Measurements from ENCODE around the gene AP1S3. TPM values are rescaled to one million over a fixed set of nuclear protein-coding genes. Genes with fewer than 3 reads are reported as not detected.

The AP1S3 gene
- polyA plus RNA-seq, 2 of the 4 experiments (the other 2 are of a cell fraction): 42.9 to 57.0 TPM

DNA sequence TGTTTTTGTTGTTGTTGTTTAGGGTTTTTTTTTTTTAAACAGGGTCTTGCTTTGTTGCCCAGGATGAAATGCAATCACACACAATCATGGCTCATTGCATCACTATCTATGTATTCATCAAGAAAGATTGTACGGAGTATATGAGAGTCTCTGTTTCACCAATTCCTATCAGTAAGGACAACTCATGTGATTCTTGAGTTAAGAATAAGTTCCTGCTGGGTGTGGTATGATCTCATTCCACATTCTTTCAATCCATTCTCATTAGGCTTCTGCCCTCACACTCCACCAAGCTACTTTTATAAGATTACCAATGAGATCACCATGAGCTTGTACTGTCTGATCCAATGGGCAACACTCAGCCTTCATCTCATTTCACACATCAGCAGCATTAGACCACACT, 9.1 kb upstream of the AP1S3 start:
- ATAC-seq: peak; percentile 76

DNA sequence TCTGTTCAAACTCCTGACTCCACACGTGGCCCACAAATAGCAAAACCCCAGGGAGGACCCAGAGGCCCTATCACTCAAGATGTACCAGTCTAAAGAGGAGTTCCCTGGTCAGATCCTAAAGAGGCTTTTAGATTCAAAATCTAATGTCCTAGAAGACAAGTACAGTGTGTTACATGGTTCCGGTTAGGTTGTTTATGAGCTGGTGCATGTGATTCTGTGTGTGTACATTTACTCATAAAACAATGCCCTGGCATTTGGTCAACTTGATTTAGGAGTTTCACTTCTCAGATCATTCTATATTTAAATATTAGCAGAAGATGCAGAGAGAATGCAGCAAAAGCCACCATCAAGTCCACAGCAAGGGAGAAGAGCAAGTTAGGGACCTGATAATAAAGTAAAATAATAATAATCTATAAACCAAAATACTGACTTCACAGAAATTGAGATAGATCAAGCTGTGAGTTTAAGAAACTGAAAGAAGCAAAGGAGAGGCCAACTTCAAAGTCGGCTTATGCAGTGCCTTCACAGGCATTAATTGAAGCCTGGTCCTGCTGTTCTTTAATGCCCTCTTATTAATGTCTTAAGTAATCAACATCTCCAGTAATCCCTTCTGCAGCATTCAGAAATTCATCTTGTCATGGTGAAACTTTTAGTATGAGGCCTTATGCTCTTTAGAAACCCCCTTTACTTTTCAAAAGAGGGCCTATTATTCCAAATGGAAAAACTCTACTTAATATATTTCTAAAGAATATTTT, 4.2 kb upstream of the AP1S3 start:
- no peak for ATAC-seq
- Histone ChIP-seq H3K27ac (peak overlapping the region in 1 of 2 experiments; percentile 51; a peak in 3 of 6 replicates), H3K4me1 (peaks cover 19% of the 10 kb centered on the region; the same call in 2 of the 3 replicates), H3K4me2 (no peak overlapping the region; the same call in 2 of the 3 replicates), H3K9me3 (no peaks in the 10 kb centered on the region), H3K4me3 (no peak overlapping the region)
- ChIA-PET POLR2A (no interaction called here), CTCF (interaction anchor here (1.0 kb wide), 1 partner anchor 28 kb away, joined by 4 read pairs; no protein-coding TSS in a partner anchor)
- no peak for FAIRE-seq
- no peak for TF ChIP-seq CBX8 (IDR thresholded peaks at IDR 0.05)
- TF ChIP-seq, protein P1, sequence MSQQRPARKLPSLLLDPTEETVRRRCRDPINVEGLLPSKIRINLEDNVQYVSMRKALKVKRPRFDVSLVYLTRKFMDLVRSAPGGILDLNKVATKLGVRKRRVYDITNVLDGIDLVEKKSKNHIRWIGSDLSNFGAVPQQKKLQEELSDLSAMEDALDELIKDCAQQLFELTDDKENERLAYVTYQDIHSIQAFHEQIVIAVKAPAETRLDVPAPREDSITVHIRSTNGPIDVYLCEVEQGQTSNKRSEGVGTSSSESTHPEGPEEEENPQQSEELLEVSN (IDR thresholded peaks at IDR 0.05; ENCODE audit: borderline replicate concordance, low read depth): no peak
- TF ChIP-seq ZC3H11A (IDR thresholded peaks at IDR 0.05): no peak
- no peak for TF ChIP-seq NR3C1 (IDR thresholded peaks at IDR 0.05)
- no peak for TF ChIP-seq FOSL2 (IDR thresholded peaks at IDR 0.05)
- no peak for TF ChIP-seq FOSL2 (CRISPR knock-in tag; IDR thresholded peaks at IDR 0.05)
- no peak for TF ChIP-seq HEYL (CRISPR knock-in tag; IDR thresholded peaks at IDR 0.05)
- no peak for TF ChIP-seq EHMT2 (IDR thresholded peaks at IDR 0.05; ENCODE audit: low read depth)
- no peak for TF ChIP-seq TFCP2L1 (CRISPR knock-in tag; IDR thresholded peaks at IDR 0.05)
- TF ChIP-seq TP53 (CRISPR knock-in tag; IDR thresholded peaks at IDR 0.05): no peak
- TF ChIP-seq MYC (IDR thresholded peaks at IDR 0.05; ENCODE audit: borderline replicate concordance, low read length): no peak
- no peak for TF ChIP-seq SREBF2 (IDR thresholded peaks at IDR 0.05)
- TF ChIP-seq REST (IDR thresholded peaks at IDR 0.05): no peak
- TF ChIP-seq KDM1A (IDR thresholded peaks at IDR 0.05; ENCODE audit: low read depth): no peak
- WGBS (ENCODE audit: missing lambda C conversion rate): 76% methylated on average over 3 of the region's 3 CpGs
- DNase-seq (ENCODE audit: low read depth in 1 of 2, low spot score in 1 of 2): no peak

More for the DNA sequence above, 9.1 kb upstream of the AP1S3 start:
- DNase-seq (ENCODE audit: low read depth in 1 of 2, low spot score in 1 of 2): peak in 1 of 2 experiments; percentile 50
- no peak overlapping the region for H3K4me3 ChIP-seq
- H3K27ac ChIP-seq: peak overlapping the region; percentile 32 to 42; a peak in 5 of 6 replicates
- no peak overlapping the region for H3K4me2 ChIP-seq
- WGBS (ENCODE audit: missing lambda C conversion rate): 24% methylated on average over 1 of the region's 1 CpG
- ChIA-PET CTCF (interaction anchor here (0.6 to 2.5 kb wide), 2 partner anchors 15 to 100 kb away, joined by 6 to 7 read pairs; no protein-coding TSS in a partner anchor), POLR2A (no interaction called here)
- peaks cover 16% of the 10 kb centered on the region; the same call in 2 of the 3 replicates for H3K9me3 ChIP-seq
- peaks cover 12% of the 10 kb centered on the region; the same call in 2 of the 3 replicates for H3K4me1 ChIP-seq
- no peak for FAIRE-seq
- TF ChIP-seq MAZ (IDR thresholded peaks at IDR 0.05; ENCODE audit: borderline replicate concordance, low read depth, low read length): no peak
- no peak for TF ChIP-seq PHF8 (IDR thresholded peaks at IDR 0.05; ENCODE audit: borderline replicate concordance, low read depth)
- no peak for TF ChIP-seq RFX5 (IDR thresholded peaks at IDR 0.05)
- TF ChIP-seq, protein P2, sequence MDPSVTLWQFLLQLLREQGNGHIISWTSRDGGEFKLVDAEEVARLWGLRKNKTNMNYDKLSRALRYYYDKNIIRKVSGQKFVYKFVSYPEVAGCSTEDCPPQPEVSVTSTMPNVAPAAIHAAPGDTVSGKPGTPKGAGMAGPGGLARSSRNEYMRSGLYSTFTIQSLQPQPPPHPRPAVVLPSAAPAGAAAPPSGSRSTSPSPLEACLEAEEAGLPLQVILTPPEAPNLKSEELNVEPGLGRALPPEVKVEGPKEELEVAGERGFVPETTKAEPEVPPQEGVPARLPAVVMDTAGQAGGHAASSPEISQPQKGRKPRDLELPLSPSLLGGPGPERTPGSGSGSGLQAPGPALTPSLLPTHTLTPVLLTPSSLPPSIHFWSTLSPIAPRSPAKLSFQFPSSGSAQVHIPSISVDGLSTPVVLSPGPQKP (IDR thresholded peaks at IDR 0.05; ENCODE audit: low read depth, low read length): no peak
- TF ChIP-seq HEYL (CRISPR knock-in tag; IDR thresholded peaks at IDR 0.05): no peak
- no peak for TF ChIP-seq MYC (IDR thresholded peaks at IDR 0.05; ENCODE audit: borderline replicate concordance, low read length)
- no peak for TF ChIP-seq HOXA7 (CRISPR knock-in tag; IDR thresholded peaks at IDR 0.05)
- no peak for TF ChIP-seq CHD2 (IDR thresholded peaks at IDR 0.05; ENCODE audit: low read length, partially characterized antibody)
- TF ChIP-seq KDM5A (IDR thresholded peaks at IDR 0.05): no peak
- TF ChIP-seq, protein P3, sequence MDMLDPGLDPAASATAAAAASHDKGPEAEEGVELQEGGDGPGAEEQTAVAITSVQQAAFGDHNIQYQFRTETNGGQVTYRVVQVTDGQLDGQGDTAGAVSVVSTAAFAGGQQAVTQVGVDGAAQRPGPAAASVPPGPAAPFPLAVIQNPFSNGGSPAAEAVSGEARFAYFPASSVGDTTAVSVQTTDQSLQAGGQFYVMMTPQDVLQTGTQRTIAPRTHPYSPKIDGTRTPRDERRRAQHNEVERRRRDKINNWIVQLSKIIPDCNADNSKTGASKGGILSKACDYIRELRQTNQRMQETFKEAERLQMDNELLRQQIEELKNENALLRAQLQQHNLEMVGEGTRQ (IDR thresholded peaks at IDR 0.05): no peak
- no peak for TF ChIP-seq EP300 (IDR thresholded peaks at IDR 0.05)
- no peak for TF ChIP-seq ATOH8 (CRISPR knock-in tag; IDR thresholded peaks at IDR 0.05; ENCODE audit: low read depth)
